GM12878 (cell line): Measurements from ENCODE around the gene ATRNL1. TPM values are rescaled to one million over a fixed set of nuclear protein-coding genes. Genes with fewer than 3 reads are reported as not detected.

Experiments used
- ATAC-seq: fragments of 200-7000 bp; cut with Tn5 transposase; 3 replicates; pipeline ENCODE4 v1.9.1; 2020; ENCODE audit warnings: mild to moderate bottlenecking, moderate library complexity
- BruUV-seq: library from RNA; stranded (reverse); fragments of 400-500 nt; replicated peaks from 2 replicates; lab custom pipeline; 2021; lab: Mats Ljungman, UMichigan
- CTCF ChIA-PET: fragments of 300-600 bp; sonication (Branson Sonifier 250); formaldehyde crosslinking; extraction: SDS; loops from one replicate; lab custom pipeline; 2021; ENCODE audit warnings: inconsistent platforms; lab: Yijun Ruan, JAX
- POLR2A ChIA-PET: fragments of 350-600 bp; formaldehyde crosslinking; extraction: SDS; loops from one replicate; lab custom pipeline; 2021; ENCODE audit warnings: inconsistent platforms; lab: Charles Lee
- RAD21 ChIA-PET: fragments of 300-600 bp; sonication (Branson Sonifier 250); formaldehyde crosslinking; loops from one replicate; lab custom pipeline; 2023; ENCODE audit warnings: antibody characterized with exemption; ENCODE audit not compliant: unreplicated experiment; lab: Charles Lee
- SMC1A ChIA-PET: fragments of 300-600 bp; sonication (Branson Sonifier 250); formaldehyde crosslinking; loops from one replicate; lab custom pipeline; 2023; ENCODE audit not compliant: unreplicated experiment, uncharacterized antibody; lab: Charles Lee
- DNase-seq: peaks from one replicate; pipeline ENCODE4 v3.0.0-alpha.2; 2011; ENCODE audit warnings: low read depth, low spot score
- FAIRE-seq: peaks from 3 replicates; lab custom pipeline; 2011; peaks lifted over from hg19 to GRCh38; lab: Jason Lieb, UNC
- H2AFZ ChIP-seq: 2 replicates; pipeline ENCODE4 v1.6.0; 2011; ENCODE audit warnings: low read depth, low read length, control low read depth; ENCODE audit not compliant: control insufficient read depth
- H3K27ac ChIP-seq: 2 replicates; pipeline ENCODE4 v1.5.1; 2011; ENCODE audit warnings: control low read depth; ENCODE audit not compliant: control insufficient read depth, insufficient read depth
- H3K27me3 ChIP-seq, 2 experiments: replicated peaks in 1 of 2; 2 replicates each; pipeline versions ENCODE4 v1.6.0 to v1.6.1; 2011; ENCODE audit warnings: low read length in 1 of 2; ENCODE audit not compliant: control insufficient read depth in 2 of 2, insufficient read depth in 2 of 2
- H3K36me3 ChIP-seq, 2 experiments: 2 replicates each; pipeline ENCODE4 v1.5.1; 2011; ENCODE audit warnings: low read length in 1 of 2; ENCODE audit not compliant: control insufficient read depth in 2 of 2, insufficient read depth in 2 of 2
- H3K4me1 ChIP-seq: 2 replicates; pipeline ENCODE4 v1.6.1; 2011; ENCODE audit warnings: mild to moderate bottlenecking, low read length, moderate library complexity, mixed read lengths; ENCODE audit not compliant: control insufficient read depth, insufficient read depth
- H3K4me2 ChIP-seq: 2 replicates; pipeline ENCODE4 v1.6.0; 2011; ENCODE audit warnings: control low read depth; ENCODE audit not compliant: control insufficient read depth, insufficient read depth
- H3K4me3 ChIP-seq: fragments of 200-600 bp; sonication (generic); 2 replicates; pipeline ENCODE4 v1.5.1; 2016
- H3K79me2 ChIP-seq: 2 replicates; pipeline ENCODE4 v1.6.0; 2011; ENCODE audit warnings: low read length; ENCODE audit not compliant: control insufficient read depth, insufficient read depth
- H3K9ac ChIP-seq: 2 replicates; pipeline ENCODE4 v1.8.0; 2011; ENCODE audit warnings: low read length, control low read depth, mixed read lengths; ENCODE audit not compliant: control insufficient read depth, insufficient read depth
- H3K9me3 ChIP-seq: replicated peaks from 3 replicates; pipeline ENCODE4 v1.5.1; 2011; ENCODE audit warnings: mild to moderate bottlenecking, low read length; ENCODE audit not compliant: control insufficient read depth, insufficient read depth
- H4K20me1 ChIP-seq: 2 replicates; pipeline ENCODE4 v1.6.0; 2011; ENCODE audit not compliant: control insufficient read depth, insufficient read depth
- FOXK2 ChIP-seq: fragments of 450-650 bp; IDR thresholded peaks from 2 replicates; pipeline ENCODE4 v1.6.1; 2017; ENCODE audit warnings: mild to moderate bottlenecking, moderate library complexity
- IRF4 ChIP-seq: IDR thresholded peaks from 2 replicates; pipeline ENCODE4 v1.6.1; 2011; ENCODE audit warnings: low read depth, low read length
- MEF2A ChIP-seq: IDR thresholded peaks from 2 replicates; pipeline ENCODE4 v1.6.1; 2011; ENCODE audit warnings: low read depth, mild to moderate bottlenecking, low read length, moderate library complexity; ENCODE audit not compliant: insufficient read depth
- MTA3 ChIP-seq: IDR thresholded peaks from 2 replicates; pipeline ENCODE4 v1.6.1; 2012; ENCODE audit warnings: low read length, inconsistent platforms, borderline replicate concordance
- MXI1 ChIP-seq: fragments of 150-350 bp; IDR thresholded peaks from 2 replicates; pipeline ENCODE4 v1.6.1; 2011; ENCODE audit warnings: low read depth, mild to moderate bottlenecking, inconsistent platforms, low read length, improper control_type of control experiment
- NR2C1 ChIP-seq: fragments of 450-650 bp; IDR thresholded peaks from 2 replicates; pipeline ENCODE4 v1.6.1; 2017; ENCODE audit warnings: antibody characterized with exemption, mild to moderate bottlenecking, moderate library complexity
- SIX5 ChIP-seq: IDR thresholded peaks from 2 replicates; pipeline ENCODE4 v1.6.1; 2011; ENCODE audit warnings: mild to moderate bottlenecking, low read depth, low read length, moderate library complexity; ENCODE audit not compliant: severe bottlenecking
- ZNF24 ChIP-seq: fragments of 450-650 bp; IDR thresholded peaks from 2 replicates; pipeline ENCODE4 v1.6.1; 2017; ENCODE audit warnings: antibody characterized with exemption, mild to moderate bottlenecking
- WGBS: methylation state at CpG from one replicate; pipeline ENCODE4 v1.1.6; 2016; ENCODE audit warnings: low lambda C conversion rate; ENCODE audit not compliant: insufficient replicate concordance, insufficient coverage; ENCODE audit errors: missing lambda C conversion rate; 5-methylcytosine and 5-hydroxymethylcytosine counted together
- in situ Hi-C: fragments of 300-500 bp; cut with MboI; formaldehyde crosslinking; loops from 9 replicates; pipeline ENCODE4 v1.14.3; 2018; ENCODE audit warnings: mixed read lengths
- intact Hi-C: fragments of 100-400 bp; cut with micrococcal nuclease; formaldehyde crosslinking; loops from one replicate; pipeline ENCODE4 v1.14.2; 2022; ENCODE audit not compliant: unreplicated experiment
- polyA plus RNA-seq, 11 experiments: library from polyadenylated mRNA; depleted of rRNA in 4 of 11; unstranded in 6 of 11; stranded (reverse) in 5 of 11; fragments of >200 nt; fragmentation: Nextera tagmentation in 4 of 11; fragmentation: Illumina TruSeq in 1 of 11; extraction: Ambion mirVana in 4 of 11; extraction: Trizol in 1 of 11; gene quantifications; 1 replicate in 1 of 11; 2 replicates in 10 of 11; pipeline versions ENCODE4 v1.2.1 to v1.2.3, GENCODE V29; 2011 to 2016; ENCODE audit warnings: inconsistent platforms in 2 of 11, missing spikeins in 2 of 11, low read depth in 1 of 11
- total RNA-seq, 4 experiments: library from RNA; depleted of rRNA in 3 of 4; stranded (reverse); fragments of >200 nt in 3 of 4; fragmentation: Illumina TruSeq in 1 of 4; extraction: Trizol in 1 of 4; gene quantifications; 2 replicates each; pipeline versions ENCODE4 v1.2.1 to v1.2.3, GENCODE V29; 2013 to 2021
- TF ChIP-seq, protein P1 (sequence below): fragments of 450-650 bp; IDR thresholded peaks from 2 replicates; pipeline ENCODE4 v1.6.1; 2016; ENCODE audit warnings: mild to moderate bottlenecking
- TF ChIP-seq, protein P2 (sequence below): IDR thresholded peaks from 2 replicates; pipeline ENCODE4 v1.6.1; 2011; ENCODE audit warnings: borderline replicate concordance, low read depth, mild to moderate bottlenecking, moderate library complexity, mixed read lengths, low read length; ENCODE audit not compliant: insufficient read depth; ENCODE audit errors: extremely low read length
- TF ChIP-seq, protein P3 (sequence below): fragments of 450-650 bp; IDR thresholded peaks from 2 replicates; pipeline ENCODE4 v1.6.1; 2014; ENCODE audit warnings: mild to moderate bottlenecking
- TF ChIP-seq, protein P4 (sequence below): fragments of 450-650 bp; IDR thresholded peaks from 2 replicates; pipeline ENCODE4 v1.6.1; 2018; ENCODE audit warnings: mild to moderate bottlenecking, low read depth, moderate library complexity; ENCODE audit not compliant: partially characterized antibody

The ATRNL1 gene
- total and polyA plus RNA-seq, 10 of the 15 experiments (the other 5 are each of a cell fraction or from before 2014, with no cell fraction given), result 0.03 to 1.4 (median 0.34) TPM

DNA sequence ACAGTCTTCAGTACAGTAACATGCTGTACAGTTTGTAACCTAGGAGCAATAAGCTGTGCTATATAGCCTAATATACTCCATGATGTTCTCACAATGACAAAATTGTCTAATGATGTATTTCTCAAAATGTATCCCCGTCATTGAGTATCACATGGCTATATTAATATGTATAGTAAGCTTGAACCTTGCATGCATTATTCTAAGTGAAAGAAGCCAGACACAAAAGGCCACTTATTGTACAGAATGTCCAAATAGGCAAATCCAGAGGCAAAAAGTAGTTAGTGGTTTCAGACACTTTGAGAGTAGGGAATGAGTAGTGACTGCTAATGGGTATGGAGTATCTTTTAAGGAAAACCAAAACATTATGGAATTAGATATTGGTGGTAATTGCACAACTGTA lies 545.1 kb downstream of the ATRNL1 start:
- WGBS, result 0% methylated on average over 1 of the region's 1 CpG
- intact Hi-C loops, result no loop called here
- no peak for ATAC-seq

More for the DNA sequence above, 545.1 kb downstream of the ATRNL1 start:
- Histone ChIP-seq H3K4me3 (no peak overlapping the region), H3K4me2 (no peak overlapping the region), H4K20me1 (no peaks in the 10 kb centered on the region), H3K36me3 (no peaks in the 10 kb centered on the region), H3K79me2 (no peaks in the 10 kb centered on the region), H3K4me1 (no peaks in the 10 kb centered on the region), H3K27me3 (no peaks in the 10 kb centered on the region), H3K9me3 (no peaks in the 10 kb centered on the region), H2AFZ (no peak overlapping the region), H3K27ac (no peak overlapping the region), H3K9ac (no peak overlapping the region)
- TF ChIP-seq SIX5, result no peak
- no peak for TF ChIP-seq MEF2A
- TF ChIP-seq IRF4, result no peak
- TF ChIP-seq MXI1, result no peak
- no peak for TF ChIP-seq NR2C1
- TF ChIP-seq, protein P1, sequence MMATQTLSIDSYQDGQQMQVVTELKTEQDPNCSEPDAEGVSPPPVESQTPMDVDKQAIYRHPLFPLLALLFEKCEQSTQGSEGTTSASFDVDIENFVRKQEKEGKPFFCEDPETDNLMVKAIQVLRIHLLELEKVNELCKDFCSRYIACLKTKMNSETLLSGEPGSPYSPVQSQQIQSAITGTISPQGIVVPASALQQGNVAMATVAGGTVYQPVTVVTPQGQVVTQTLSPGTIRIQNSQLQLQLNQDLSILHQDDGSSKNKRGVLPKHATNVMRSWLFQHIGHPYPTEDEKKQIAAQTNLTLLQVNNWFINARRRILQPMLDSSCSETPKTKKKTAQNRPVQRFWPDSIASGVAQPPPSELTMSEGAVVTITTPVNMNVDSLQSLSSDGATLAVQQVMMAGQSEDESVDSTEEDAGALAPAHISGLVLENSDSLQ, result no peak
- no peak for TF ChIP-seq FOXK2
- TF ChIP-seq, protein P2, sequence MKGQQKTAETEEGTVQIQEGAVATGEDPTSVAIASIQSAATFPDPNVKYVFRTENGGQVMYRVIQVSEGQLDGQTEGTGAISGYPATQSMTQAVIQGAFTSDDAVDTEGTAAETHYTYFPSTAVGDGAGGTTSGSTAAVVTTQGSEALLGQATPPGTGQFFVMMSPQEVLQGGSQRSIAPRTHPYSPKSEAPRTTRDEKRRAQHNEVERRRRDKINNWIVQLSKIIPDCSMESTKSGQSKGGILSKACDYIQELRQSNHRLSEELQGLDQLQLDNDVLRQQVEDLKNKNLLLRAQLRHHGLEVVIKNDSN, result no peak
- no peak for TF ChIP-seq MTA3
- TF ChIP-seq, protein P3, sequence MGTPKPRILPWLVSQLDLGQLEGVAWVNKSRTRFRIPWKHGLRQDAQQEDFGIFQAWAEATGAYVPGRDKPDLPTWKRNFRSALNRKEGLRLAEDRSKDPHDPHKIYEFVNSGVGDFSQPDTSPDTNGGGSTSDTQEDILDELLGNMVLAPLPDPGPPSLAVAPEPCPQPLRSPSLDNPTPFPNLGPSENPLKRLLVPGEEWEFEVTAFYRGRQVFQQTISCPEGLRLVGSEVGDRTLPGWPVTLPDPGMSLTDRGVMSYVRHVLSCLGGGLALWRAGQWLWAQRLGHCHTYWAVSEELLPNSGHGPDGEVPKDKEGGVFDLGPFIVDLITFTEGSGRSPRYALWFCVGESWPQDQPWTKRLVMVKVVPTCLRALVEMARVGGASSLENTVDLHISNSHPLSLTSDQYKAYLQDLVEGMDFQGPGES, result no peak
- no peak for TF ChIP-seq ZNF24
- TF ChIP-seq, protein P4, sequence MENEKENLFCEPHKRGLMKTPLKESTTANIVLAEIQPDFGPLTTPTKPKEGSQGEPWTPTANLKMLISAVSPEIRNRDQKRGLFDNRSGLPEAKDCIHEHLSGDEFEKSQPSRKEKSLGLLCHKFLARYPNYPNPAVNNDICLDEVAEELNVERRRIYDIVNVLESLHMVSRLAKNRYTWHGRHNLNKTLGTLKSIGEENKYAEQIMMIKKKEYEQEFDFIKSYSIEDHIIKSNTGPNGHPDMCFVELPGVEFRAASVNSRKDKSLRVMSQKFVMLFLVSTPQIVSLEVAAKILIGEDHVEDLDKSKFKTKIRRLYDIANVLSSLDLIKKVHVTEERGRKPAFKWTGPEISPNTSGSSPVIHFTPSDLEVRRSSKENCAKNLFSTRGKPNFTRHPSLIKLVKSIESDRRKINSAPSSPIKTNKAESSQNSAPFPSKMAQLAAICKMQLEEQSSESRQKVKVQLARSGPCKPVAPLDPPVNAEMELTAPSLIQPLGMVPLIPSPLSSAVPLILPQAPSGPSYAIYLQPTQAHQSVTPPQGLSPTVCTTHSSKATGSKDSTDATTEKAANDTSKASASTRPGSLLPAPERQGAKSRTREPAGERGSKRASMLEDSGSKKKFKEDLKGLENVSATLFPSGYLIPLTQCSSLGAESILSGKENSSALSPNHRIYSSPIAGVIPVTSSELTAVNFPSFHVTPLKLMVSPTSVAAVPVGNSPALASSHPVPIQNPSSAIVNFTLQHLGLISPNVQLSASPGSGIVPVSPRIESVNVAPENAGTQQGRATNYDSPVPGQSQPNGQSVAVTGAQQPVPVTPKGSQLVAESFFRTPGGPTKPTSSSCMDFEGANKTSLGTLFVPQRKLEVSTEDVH, result no peak
- ChIA-PET RAD21 (no interaction called here), SMC1A (no interaction called here), CTCF (no interaction called here), POLR2A (no interaction called here)
- in situ Hi-C loops, result no loop called here
- BruUV-seq, result no TSS peak
- FAIRE-seq, result no peak
- no peak for DNase-seq
